ENCODE measurements around the gene KCNK7. TPM values are rescaled to one million over a fixed set of nuclear protein-coding genes. Genes with fewer than 3 reads are reported as not detected.

KCNK7 gene
- total RNA-seq, 1 experiment from 2014 or later, result 0.58 TPM

GRCh38 chr11:65579291-65579690 is 16.3 kb downstream of the KCNK7 start:
- ChIA-PET CTCF (no interaction called here), POLR2A (ENCODE audit: unreplicated experiment) (no interaction called here)
- peaks cover 5% of the 10 kb centered on the region for H4K20me1 ChIP-seq (ENCODE audit: low read length)
- no peak overlapping the region for H3K4me2 ChIP-seq (ENCODE audit: low read length)
- peaks cover 31% of the 10 kb centered on the region for H3K4me1 ChIP-seq (ENCODE audit: insufficient read depth, low read length)
- H3K9ac ChIP-seq (ENCODE audit: low read length), result no peak overlapping the region
- ATAC-seq (no peak), DNase-seq (no peak)
- TF ChIP-seq EZH2 (IDR thresholded peaks at IDR 0.05; ENCODE audit: low read length, unreplicated experiment) (no peak), EZH2phosphoT487 (IDR thresholded peaks at IDR 0.05; ENCODE audit: borderline replicate concordance, low read length) (no peak), CTCF (conservative IDR thresholded peaks at IDR 0.05; ENCODE audit: low read depth, low read length) (no peak)
- H3K9me3 ChIP-seq (ENCODE audit: low read length), result no peaks in the 10 kb centered on the region
- H3K9me2 ChIP-seq (replicated peaks; ENCODE audit: low read length), result no peaks in the 10 kb centered on the region
- no peak overlapping the region for H3K4me3 ChIP-seq (ENCODE audit: low read length)
- no peak overlapping the region for H3K27ac ChIP-seq (ENCODE audit: low read length)
- no peak overlapping the region for H2AFZ ChIP-seq (ENCODE audit: low read length)
- H3F3A ChIP-seq (ENCODE audit: low read length, unreplicated experiment), result no peaks in the 10 kb centered on the region
- H3K36me3 ChIP-seq (ENCODE audit: low read depth, low read length), result peaks cover 3% of the 10 kb centered on the region; the same call in 1 of the 2 replicates
- no TSS peak for BruUV-seq (replicated peaks)
- H3K79me2 ChIP-seq (ENCODE audit: low read length), result peaks cover 18% of the 10 kb centered on the region
- intact Hi-C loops (cut with micrococcal nuclease), result no loop called here
- no peaks in the 10 kb centered on the region for H3K27me3 ChIP-seq (ENCODE audit: low read length)

GRCh38 chr11:65578667-65579066 is 16.9 kb downstream of the KCNK7 start:
- H3K27ac ChIP-seq (ENCODE audit: low read length), result no peak overlapping the region
- BruUV-seq (replicated peaks), result no TSS peak

More at GRCh38 chr11:65578667-65579066, 16.9 kb downstream of the KCNK7 start:
- Histone ChIP-seq H3F3A (ENCODE audit: low read length, unreplicated experiment) (peaks cover under 1% of the 10 kb centered on the region), H3K9me2 (replicated peaks; ENCODE audit: low read length) (no peaks in the 10 kb centered on the region), H3K79me2 (ENCODE audit: low read length) (peaks cover 18% of the 10 kb centered on the region), H3K27me3 (ENCODE audit: low read length) (no peaks in the 10 kb centered on the region), H3K4me3 (ENCODE audit: low read length) (no peak overlapping the region), H3K4me1 (ENCODE audit: insufficient read depth, low read length) (peaks cover 35% of the 10 kb centered on the region), H3K36me3 (ENCODE audit: low read depth, low read length) (peaks cover 3% of the 10 kb centered on the region; the same call in 1 of the 2 replicates), H2AFZ (ENCODE audit: low read length) (no peak overlapping the region), H3K9ac (ENCODE audit: low read length) (no peak overlapping the region), H4K20me1 (ENCODE audit: low read length) (peaks cover 5% of the 10 kb centered on the region), H3K4me2 (ENCODE audit: low read length) (no peak overlapping the region), H3K9me3 (ENCODE audit: low read length) (no peaks in the 10 kb centered on the region)
- ChIA-PET CTCF (no interaction called here), POLR2A (ENCODE audit: unreplicated experiment) (no interaction called here)
- TF ChIP-seq EZH2phosphoT487 (IDR thresholded peaks at IDR 0.05; ENCODE audit: borderline replicate concordance, low read length), result no peak
- TF ChIP-seq CTCF (conservative IDR thresholded peaks at IDR 0.05; ENCODE audit: low read depth, low read length), result no peak
- TF ChIP-seq EZH2 (IDR thresholded peaks at IDR 0.05; ENCODE audit: low read length, unreplicated experiment), result no peak
- intact Hi-C loops (cut with micrococcal nuclease), result no loop called here
- no peak for DNase-seq
- no peak for ATAC-seq
